Endothelial cell of umbilical vein (primary cell): ENCODE measurements around the gene RYR1. TPM values are rescaled to one million over a fixed set of nuclear protein-coding genes. Genes with fewer than 3 reads are reported as not detected.
A peak's percentile ranks its signal among the peaks of the same experiment; 100 is the strongest.

Source experiments
- BruUV-seq: library from RNA; stranded (reverse); fragments of 400-500 nt; replicated peaks from 2 replicates; lab custom pipeline; 2021; lab: Mats Ljungman, UMichigan
- CTCF ChIA-PET: fragments of 300-600, 350-600 bp; sonication (Branson Sonifier 250); formaldehyde crosslinking; loops from one replicate; lab custom pipeline; 2021; ENCODE audit warnings: antibody characterized with exemption, inconsistent platforms; lab: Charles Lee
- POLR2A ChIA-PET: fragments of 300-600, 350-600 bp; sonication (Branson Sonifier 250); formaldehyde crosslinking; loops from one replicate; lab custom pipeline; 2021; ENCODE audit warnings: antibody characterized with exemption, inconsistent platforms; lab: Charles Lee
- DNase-seq: peaks from one replicate; pipeline ENCODE4 v3.0.0-alpha.2; 2011; ENCODE audit warnings: low read depth, low spot score
- FAIRE-seq: peaks from 2 replicates; lab custom pipeline; 2011; peaks lifted over from hg19 to GRCh38; lab: Jason Lieb, UNC
- H2AFZ ChIP-seq: 2 replicates; pipeline ENCODE4 v1.6.0; 2012; ENCODE audit warnings: low read depth, low read length, control low read depth, inconsistent platforms
- H3K27ac ChIP-seq: 2 replicates; pipeline ENCODE4 v1.5.1; 2011; ENCODE audit warnings: low read depth, mild to moderate bottlenecking, control low read depth, low read length, moderate library complexity; ENCODE audit not compliant: insufficient read depth
- H3K27me3 ChIP-seq, 2 experiments: 2 replicates each; pipeline versions ENCODE4 v1.6.0 to v1.6.1; 2011; ENCODE audit warnings: low read length in 2 of 2, mixed read lengths in 1 of 2; ENCODE audit not compliant: control insufficient read depth in 2 of 2, insufficient read depth in 2 of 2
- H3K36me3 ChIP-seq, 2 experiments: 2 replicates in 1 of 2; 3 replicates in 1 of 2; pipeline ENCODE4 v1.5.1; 2011; ENCODE audit warnings: low read length in 2 of 2, mild to moderate bottlenecking in 1 of 2, moderate library complexity in 1 of 2; ENCODE audit not compliant: control insufficient read depth in 2 of 2, insufficient read depth in 2 of 2; ENCODE audit errors: extremely low read depth in 1 of 2
- H3K4me1 ChIP-seq: 3 replicates; pipeline ENCODE4 v1.5.1; 2011; ENCODE audit warnings: mild to moderate bottlenecking, low read length; ENCODE audit not compliant: control insufficient read depth, insufficient read depth; ENCODE audit errors: extremely low read depth
- H3K4me2 ChIP-seq: 2 replicates; pipeline ENCODE4 v1.6.1; 2011; ENCODE audit warnings: low read length, control low read depth, mixed read lengths; ENCODE audit not compliant: insufficient read depth
- H3K4me3 ChIP-seq, 3 experiments: fragments of 200-600 bp in 1 of 3; sonication (generic), shearing (Covaris generic) in 1 of 3; replicated peaks in 1 of 3; 2 replicates each; pipeline ENCODE4 v1.5.1; 2011 to 2016; ENCODE audit warnings: control low read depth in 3 of 3, low read length in 3 of 3, mild to moderate bottlenecking in 2 of 3, inconsistent platforms in 1 of 3, low read depth in 1 of 3, moderate library complexity in 1 of 3; ENCODE audit not compliant: insufficient read depth in 1 of 3
- H3K79me2 ChIP-seq: 2 replicates; pipeline ENCODE4 v1.6.0; 2012; ENCODE audit warnings: low read length, inconsistent platforms; ENCODE audit not compliant: control insufficient read depth, insufficient read depth
- H3K9ac ChIP-seq: replicated peaks from 2 replicates; pipeline ENCODE3; 2011; ENCODE audit warnings: low read length, control low read depth; ENCODE audit not compliant: insufficient read depth; ENCODE audit errors: extremely low read depth
- H3K9me1 ChIP-seq: replicated peaks from 3 replicates; pipeline ENCODE4 v1.6.0; 2011; ENCODE audit warnings: mild to moderate bottlenecking, low read length; ENCODE audit not compliant: control insufficient read depth, insufficient read depth; ENCODE audit errors: extremely low read depth
- H3K9me3 ChIP-seq: replicated peaks from 2 replicates; pipeline ENCODE4 v1.5.1; 2012; ENCODE audit warnings: low read length, inconsistent platforms; ENCODE audit not compliant: control insufficient read depth, insufficient read depth
- H4K20me1 ChIP-seq: replicated peaks from 2 replicates; pipeline ENCODE3; 2011; ENCODE audit warnings: mild to moderate bottlenecking, low read length; ENCODE audit not compliant: control insufficient read depth, insufficient read depth; ENCODE audit errors: extremely low read depth
- CTCF ChIP-seq, 2 donors: IDR thresholded peaks; 1 replicate in 1 of 2; 2 replicates in 1 of 2; pipeline ENCODE4 v1.5.1; 2011; ENCODE audit warnings: low read length in 2 of 2, mild to moderate bottlenecking in 2 of 2, moderate library complexity in 2 of 2, control low read depth in 1 of 2, inconsistent platforms in 1 of 2, low read depth in 1 of 2; ENCODE audit not compliant: insufficient read depth in 1 of 2; ENCODE audit errors: extremely low read depth in 1 of 2
- EZH2 ChIP-seq: IDR thresholded peaks from 2 replicates; pipeline ENCODE4 v1.6.1; 2012; ENCODE audit warnings: borderline replicate concordance, low read depth, mild to moderate bottlenecking, moderate library complexity, low read length, inconsistent platforms; ENCODE audit not compliant: severe bottlenecking
- FOS ChIP-seq: IDR thresholded peaks from 2 replicates; pipeline ENCODE4 v1.6.1; 2011; ENCODE audit warnings: mild to moderate bottlenecking, low read length, moderate library complexity, borderline replicate concordance; ENCODE audit not compliant: insufficient read depth
- GATA2 ChIP-seq: IDR thresholded peaks from 2 replicates; pipeline ENCODE4 v1.7.0; 2011; ENCODE audit warnings: low read depth, mild to moderate bottlenecking, moderate library complexity, mixed read lengths, low read length; ENCODE audit not compliant: insufficient read length, insufficient read depth
- JUN ChIP-seq: IDR thresholded peaks from 2 replicates; pipeline ENCODE4 v1.6.1; 2011; ENCODE audit warnings: borderline replicate concordance, low read depth; ENCODE audit not compliant: insufficient read length, insufficient read depth
- MAX ChIP-seq: IDR thresholded peaks from 2 replicates; pipeline ENCODE4 v1.6.1; 2011; ENCODE audit not compliant: insufficient read depth, insufficient read length
- MYC ChIP-seq: IDR thresholded peaks from one replicate; pipeline ENCODE4 v1.6.1; 2011; ENCODE audit warnings: mild to moderate bottlenecking, low read depth, low read length
- POLR2A ChIP-seq: IDR thresholded peaks from 2 replicates; pipeline ENCODE4 v1.6.1; 2012; ENCODE audit warnings: low read depth, mild to moderate bottlenecking, control low read depth, low read length
- POLR2AphosphoS5 ChIP-seq: IDR thresholded peaks from 2 replicates; pipeline ENCODE4 v1.6.1; 2012; ENCODE audit warnings: low read depth, mild to moderate bottlenecking, control low read depth, low read length, moderate library complexity; ENCODE audit not compliant: insufficient read depth
- dilution Hi-C: fragments of 300-500 bp; cut with MboI; formaldehyde crosslinking; loops from one replicate; pipeline ENCODE4 v1.15.0; 2019; ENCODE audit warnings: low sequenced_read_pairs; ENCODE audit not compliant: extremely low pct_ligation_motif_present
- intact Hi-C: fragments of 100-400 bp; cut with micrococcal nuclease; formaldehyde crosslinking; loops from one replicate; pipeline ENCODE4 v1.10.0; 2022
- polyA plus RNA-seq, 4 experiments: library from polyadenylated mRNA; depleted of rRNA in 3 of 4; stranded (reverse) in 3 of 4; unstranded in 1 of 4; fragments of >200 nt; gene quantifications; 2 replicates each; pipeline versions ENCODE4 v1.2.1 to v1.2.3, GENCODE V29; 2011 to 2012; ENCODE audit warnings: missing spikeins in 1 of 4
- total RNA-seq: library from RNA; stranded (reverse); gene quantifications from 2 replicates; pipeline ENCODE4 v1.2.3, GENCODE V29; 2021

Gene RYR1
- total and polyA plus RNA-seq, 2 donors (not counting 3 experiments of a cell fraction or from before 2014, with no cell fraction given): under 0.01 to 0.02 TPM

GRCh38 chr19:38634757-38635482 lies 201.4 kb downstream of the RYR1 start:
- Histone ChIP-seq H2AFZ (no peak overlapping the region), H3K9me3 (no peaks in the 10 kb centered on the region), H3K27me3 (no peaks in the 10 kb centered on the region), H3K36me3 (peaks cover 6 to 12% of the 10 kb centered on the region in 2 experiments), H3K4me2 (no peak overlapping the region), H4K20me1 (no peaks in the 10 kb centered on the region), H3K9me1 (no peaks in the 10 kb centered on the region), H3K4me3 (no peak overlapping the region), H3K4me1 (no peaks in the 10 kb centered on the region), H3K79me2 (no peaks in the 10 kb centered on the region), H3K27ac (no peak overlapping the region), H3K9ac (no peak overlapping the region)
- no TSS peak for BruUV-seq
- DNase-seq (peak; percentile 64), FAIRE-seq (peak; percentile 57)
- dilution Hi-C loops (no loop called here), intact Hi-C loops (loop anchor here (1.0 to 10.0 kb wide), 4 partner anchors 91 to 400 kb away; partner anchors contain the start of gene FAM98C)
- TF ChIP-seq POLR2A (no peak), GATA2 (no peak), JUN (no peak), MYC (no peak), CTCF (IDR thresholded peaks at IDR 0.05; ENCODE audit: extremely low read depth in 1 of 2, insufficient read depth in 1 of 2, low read depth in 1 of 2, low read length in 2 of 2) (peak; percentile 90 to 93), FOS (no peak), POLR2AphosphoS5 (peak; percentile 23), MAX (no peak), EZH2 (no peak)
- POLR2A ChIA-PET: no interaction called here
- CTCF ChIA-PET: interaction anchor here (0.6 to 4.4 kb wide), 40 partner anchors 10 to 736 kb away, joined by 3 to 66 read pairs (median 4); partner anchors contain the start of genes ACTN4, CAPN12, EIF3K and FAM98C
